Astrocyte (in vitro differentiated cells and primary cell): ENCODE results near the gene ZNF613.

ENCODE experiments used
- CTCF ChIP-seq: IDR thresholded peaks from 2 replicates; pipeline ENCODE4 v1.5.1; 2011; ENCODE audit warnings: low read depth, mild to moderate bottlenecking, inconsistent platforms, low read length, moderate library complexity; ENCODE audit not compliant: insufficient read depth
- EZH2 ChIP-seq: IDR thresholded peaks from 2 replicates; pipeline ENCODE4 v1.6.1; 2012; ENCODE audit warnings: mild to moderate bottlenecking, low read length, inconsistent platforms; ENCODE audit not compliant: insufficient read depth

DNA sequence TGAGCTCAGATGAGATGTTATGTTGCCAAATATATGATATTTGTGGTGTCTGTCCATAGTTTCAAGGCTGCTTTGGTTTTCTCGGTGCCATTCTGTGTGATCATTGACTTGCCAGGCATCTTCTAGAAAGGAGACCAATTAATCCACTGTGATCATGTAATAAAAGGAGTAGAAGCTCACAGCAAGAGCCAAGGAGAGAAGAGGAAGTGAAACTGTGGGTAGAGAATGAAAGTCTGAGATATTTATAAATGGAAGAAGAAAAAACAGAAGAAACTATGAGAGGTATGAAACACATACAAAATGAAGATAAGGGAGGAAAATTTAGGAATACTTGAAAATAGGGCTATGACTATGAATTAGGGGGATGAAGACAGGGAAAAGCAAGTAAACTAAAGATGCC, 11.1 kb upstream of the ZNF613 start:
- TF ChIP-seq CTCF (no peak), EZH2 (no peak)
